Measurements from ENCODE around the gene GRIK2. TPM values are rescaled to one million over a fixed set of nuclear protein-coding genes. Genes with fewer than 3 reads are reported as not detected.

The GRIK2 gene
- polyA plus RNA-seq, 1 of the 3 experiments (the other 2 are of a cell fraction), result 0.30 TPM

GRCh38 chr6:101541894-101542293 lies 148.4 kb downstream of the GRIK2 start:
- TF ChIP-seq, protein P1, sequence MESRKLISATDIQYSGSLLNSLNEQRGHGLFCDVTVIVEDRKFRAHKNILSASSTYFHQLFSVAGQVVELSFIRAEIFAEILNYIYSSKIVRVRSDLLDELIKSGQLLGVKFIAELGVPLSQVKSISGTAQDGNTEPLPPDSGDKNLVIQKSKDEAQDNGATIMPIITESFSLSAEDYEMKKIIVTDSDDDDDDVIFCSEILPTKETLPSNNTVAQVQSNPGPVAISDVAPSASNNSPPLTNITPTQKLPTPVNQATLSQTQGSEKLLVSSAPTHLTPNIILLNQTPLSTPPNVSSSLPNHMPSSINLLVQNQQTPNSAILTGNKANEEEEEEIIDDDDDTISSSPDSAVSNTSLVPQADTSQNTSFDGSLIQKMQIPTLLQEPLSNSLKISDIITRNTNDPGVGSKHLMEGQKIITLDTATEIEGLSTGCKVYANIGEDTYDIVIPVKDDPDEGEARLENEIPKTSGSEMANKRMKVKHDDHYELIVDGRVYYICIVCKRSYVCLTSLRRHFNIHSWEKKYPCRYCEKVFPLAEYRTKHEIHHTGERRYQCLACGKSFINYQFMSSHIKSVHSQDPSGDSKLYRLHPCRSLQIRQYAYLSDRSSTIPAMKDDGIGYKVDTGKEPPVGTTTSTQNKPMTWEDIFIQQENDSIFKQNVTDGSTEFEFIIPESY (IDR thresholded peaks at IDR 0.05; ENCODE audit: borderline replicate concordance, low read depth), result no peak
- no peak for TF ChIP-seq RAD21 (IDR thresholded peaks at IDR 0.05; ENCODE audit: low read length)
- TF ChIP-seq NRF1 (IDR thresholded peaks at IDR 0.05; ENCODE audit: low read depth, low read length), result no peak
- no peak for TF ChIP-seq CTCF (IDR thresholded peaks at IDR 0.05)
- TF ChIP-seq, protein P2, sequence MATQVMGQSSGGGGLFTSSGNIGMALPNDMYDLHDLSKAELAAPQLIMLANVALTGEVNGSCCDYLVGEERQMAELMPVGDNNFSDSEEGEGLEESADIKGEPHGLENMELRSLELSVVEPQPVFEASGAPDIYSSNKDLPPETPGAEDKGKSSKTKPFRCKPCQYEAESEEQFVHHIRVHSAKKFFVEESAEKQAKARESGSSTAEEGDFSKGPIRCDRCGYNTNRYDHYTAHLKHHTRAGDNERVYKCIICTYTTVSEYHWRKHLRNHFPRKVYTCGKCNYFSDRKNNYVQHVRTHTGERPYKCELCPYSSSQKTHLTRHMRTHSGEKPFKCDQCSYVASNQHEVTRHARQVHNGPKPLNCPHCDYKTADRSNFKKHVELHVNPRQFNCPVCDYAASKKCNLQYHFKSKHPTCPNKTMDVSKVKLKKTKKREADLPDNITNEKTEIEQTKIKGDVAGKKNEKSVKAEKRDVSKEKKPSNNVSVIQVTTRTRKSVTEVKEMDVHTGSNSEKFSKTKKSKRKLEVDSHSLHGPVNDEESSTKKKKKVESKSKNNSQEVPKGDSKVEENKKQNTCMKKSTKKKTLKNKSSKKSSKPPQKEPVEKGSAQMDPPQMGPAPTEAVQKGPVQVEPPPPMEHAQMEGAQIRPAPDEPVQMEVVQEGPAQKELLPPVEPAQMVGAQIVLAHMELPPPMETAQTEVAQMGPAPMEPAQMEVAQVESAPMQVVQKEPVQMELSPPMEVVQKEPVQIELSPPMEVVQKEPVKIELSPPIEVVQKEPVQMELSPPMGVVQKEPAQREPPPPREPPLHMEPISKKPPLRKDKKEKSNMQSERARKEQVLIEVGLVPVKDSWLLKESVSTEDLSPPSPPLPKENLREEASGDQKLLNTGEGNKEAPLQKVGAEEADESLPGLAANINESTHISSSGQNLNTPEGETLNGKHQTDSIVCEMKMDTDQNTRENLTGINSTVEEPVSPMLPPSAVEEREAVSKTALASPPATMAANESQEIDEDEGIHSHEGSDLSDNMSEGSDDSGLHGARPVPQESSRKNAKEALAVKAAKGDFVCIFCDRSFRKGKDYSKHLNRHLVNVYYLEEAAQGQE (IDR thresholded peaks at IDR 0.05; ENCODE audit: low read depth, low read length), result no peak
- TF ChIP-seq MXI1 (IDR thresholded peaks at IDR 0.05; ENCODE audit: low read depth, low read length), result no peak
- Histone ChIP-seq H3K36me3 (replicated peaks in 1 of 2; ENCODE audit: control insufficient read depth in 1 of 2, insufficient read depth in 2 of 2, low read length in 1 of 2) (no peaks in the 10 kb centered on the region), H3K4me3 (ENCODE audit: low read depth in 2 of 2, low read length in 1 of 2) (no peak overlapping the region), H3F3A (replicated peaks; ENCODE audit: insufficient read depth) (no peaks in the 10 kb centered on the region), H3K9me3 (no peaks in the 10 kb centered on the region), H3K9me2 (no peaks in the 10 kb centered on the region), H4K20me1 (ENCODE audit: insufficient read depth) (no peaks in the 10 kb centered on the region), H3K4me1 (ENCODE audit: control insufficient read depth in 1 of 2, insufficient read depth in 2 of 2, low read depth in 1 of 2, low read length in 1 of 2) (peaks cover 0 to 6% of the 10 kb centered on the region in 2 experiments; a peak in 2 of 4 replicates), H3K27me3 (ENCODE audit: insufficient read depth) (no peaks in the 10 kb centered on the region), H3K79me2 (ENCODE audit: insufficient read depth) (no peaks in the 10 kb centered on the region), H3K4me2 (no peak overlapping the region), H2AFZ (ENCODE audit: low read depth) (no peak overlapping the region), H3K27ac (ENCODE audit: low read depth in 2 of 2, low read length in 1 of 2) (no peak overlapping the region), H3K9ac (no peak overlapping the region)
- WGBS (ENCODE audit: low lambda C conversion rate), result 74% methylated on average over 2 of the region's 2 CpGs
- POLR2A ChIA-PET, result no interaction called here
- CTCF ChIA-PET, result interaction anchor here (0.6 kb wide), 1 partner anchor 620 kb away, joined by 3 read pairs; no protein-coding TSS in a partner anchor
- DNase-seq, result no peak

GRCh38 chr6:101543796-101544195 lies 150.3 kb downstream of the GRIK2 start:
- Histone ChIP-seq H3K9me3 (no peaks in the 10 kb centered on the region), H3K79me2 (ENCODE audit: insufficient read depth) (no peaks in the 10 kb centered on the region), H3K27ac (ENCODE audit: low read depth in 2 of 2, low read length in 1 of 2) (no peak overlapping the region), H4K20me1 (ENCODE audit: insufficient read depth) (no peaks in the 10 kb centered on the region), H3K36me3 (replicated peaks in 1 of 2; ENCODE audit: control insufficient read depth in 1 of 2, insufficient read depth in 2 of 2, low read length in 1 of 2) (no peaks in the 10 kb centered on the region), H3K27me3 (ENCODE audit: insufficient read depth) (no peaks in the 10 kb centered on the region), H3K9me2 (no peaks in the 10 kb centered on the region), H2AFZ (ENCODE audit: low read depth) (no peak overlapping the region), H3K9ac (no peak overlapping the region), H3K4me3 (ENCODE audit: low read depth in 2 of 2, low read length in 1 of 2) (no peak overlapping the region), H3F3A (replicated peaks; ENCODE audit: insufficient read depth) (no peaks in the 10 kb centered on the region), H3K4me1 (ENCODE audit: control insufficient read depth in 1 of 2, insufficient read depth in 2 of 2, low read depth in 1 of 2, low read length in 1 of 2) (no peaks in the 10 kb centered on the region; a peak in 2 of 4 replicates), H3K4me2 (no peak overlapping the region)
- no peak for DNase-seq
- WGBS (ENCODE audit: low lambda C conversion rate), result 39% methylated on average over 1 of the region's 1 CpG
- TF ChIP-seq, protein P3, sequence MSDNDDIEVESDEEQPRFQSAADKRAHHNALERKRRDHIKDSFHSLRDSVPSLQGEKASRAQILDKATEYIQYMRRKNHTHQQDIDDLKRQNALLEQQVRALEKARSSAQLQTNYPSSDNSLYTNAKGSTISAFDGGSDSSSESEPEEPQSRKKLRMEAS (IDR thresholded peaks at IDR 0.05; ENCODE audit: low read depth), result no peak
- TF ChIP-seq ELF1 (IDR thresholded peaks at IDR 0.05) (no peak), FOXM1 (IDR thresholded peaks at IDR 0.05; ENCODE audit: low read depth) (no peak), NFIC (IDR thresholded peaks at IDR 0.05; ENCODE audit: borderline replicate concordance) (no peak), TCF12 (IDR thresholded peaks at IDR 0.05) (no peak), TEAD4 (IDR thresholded peaks at IDR 0.05; ENCODE audit: borderline replicate concordance, insufficient read depth) (no peak), EP300 (IDR thresholded peaks at IDR 0.05; ENCODE audit: borderline replicate concordance in 1 of 2, low read depth in 1 of 2, low read length in 1 of 2) (no peak)
- CTCF ChIA-PET, result interaction anchor here (1.0 kb wide), 1 partner anchor 10 kb away, joined by 3 read pairs; no protein-coding TSS in a partner anchor
- POLR2A ChIA-PET, result no interaction called here
